Mucosa of descending colon (tissue), 3 donors: ENCODE measurements around the gene TUNAR. TPM values are rescaled to one million over a fixed set of nuclear protein-coding genes. Genes with fewer than 3 reads are reported as not detected.

Experiments
- ATAC-seq: fragments of 200-7000 bp; cut with Tn5 transposase; one replicate; pipeline ENCODE4 v1.9.1; 2020; ENCODE audit warnings: mild to moderate bottlenecking, moderate library complexity
- DNase-seq, 3 donors: peaks; one replicate each; pipeline ENCODE4 v3.0.0-alpha.2; 2020
- H3K36me3 ChIP-seq: fragments of 200-600 bp; one replicate; pipeline ENCODE4 v1.8.0; 2021; ENCODE audit warnings: low read depth, mild to moderate bottlenecking
- H3K4me1 ChIP-seq: fragments of 200-600 bp; one replicate; pipeline ENCODE4 v1.8.0; 2021; ENCODE audit warnings: low read depth, mild to moderate bottlenecking
- H3K4me3 ChIP-seq: fragments of 200-600 bp; one replicate; pipeline ENCODE4 v1.8.0; 2021; ENCODE audit warnings: mild to moderate bottlenecking
- H3K9me3 ChIP-seq: fragments of 200-600 bp; one replicate; pipeline ENCODE4 v1.8.0; 2021; ENCODE audit warnings: mild to moderate bottlenecking
- intact Hi-C, 2 donors: fragments of 100-400 bp; cut with DNase I in 1 of 2; cut with micrococcal nuclease in 1 of 2; formaldehyde crosslinking; loops; one replicate each; pipeline versions ENCODE4 v1.11.0 to v1.11.1; 2022; cut with DNase I, micrococcal nuclease
- total RNA-seq, 3 donors: library from RNA; stranded (reverse); fragmentation: NEBNext Ultra II Directional in 2 of 3; extraction: Animal tissue kit (Norgen Biotek cat#: 25700) in 2 of 3; gene quantifications; one replicate each; pipeline versions ENCODE4 v1.2.1 to v1.2.4, GENCODE V29; 2021 to 2023
- TF ChIP-seq, protein P1 (sequence below): fragments of 200-600 bp; IDR thresholded peaks from one replicate; pipeline ENCODE4 v1.8.0; 2022; ENCODE audit warnings: antibody characterized with exemption, mild to moderate bottlenecking
- donor health status: DM: no; HTN: no; CAD: no; lungs with moderate emphysema.
- donor health status: DM: no; HTN: no; CAD: no.
- donor health status: DM: no; HTN: yes; CAD: no.

TUNAR gene
- total RNA-seq, 3 donors from 2014 or later, result not detected

DNA sequence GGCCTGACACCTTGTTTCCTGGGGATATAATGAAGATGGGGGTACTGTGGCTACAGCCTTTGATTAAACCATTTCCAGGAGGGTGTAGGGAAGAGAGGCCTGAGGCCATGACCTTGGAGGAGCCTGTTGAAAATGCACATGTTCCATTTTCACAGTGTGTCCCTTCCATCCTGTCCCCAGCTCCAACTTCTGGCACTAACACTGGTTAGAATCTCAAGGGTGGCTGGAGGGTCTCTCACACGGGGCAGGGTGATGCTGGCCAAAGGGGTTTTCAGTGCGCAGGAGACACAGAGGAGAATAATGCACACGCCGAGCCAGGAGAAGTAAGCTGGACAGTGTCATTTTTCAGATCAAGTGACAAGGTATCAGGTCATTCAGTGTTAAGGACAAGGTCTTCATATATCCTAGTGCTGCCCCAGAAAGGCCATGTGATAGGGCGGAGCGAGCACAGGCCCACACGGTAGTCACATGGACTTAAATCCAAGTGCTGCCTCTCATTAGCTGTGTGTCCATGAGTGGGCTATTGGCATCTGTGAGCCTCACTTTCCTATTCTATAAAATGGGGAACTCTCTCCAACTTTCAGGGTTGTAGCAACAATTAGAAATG is 36.4 kb upstream of the TUNAR start:
- Histone ChIP-seq H3K4me3 (no peak overlapping the region), H3K36me3 (no peaks in the 10 kb centered on the region), H3K4me1 (no peaks in the 10 kb centered on the region), H3K9me3 (no peaks in the 10 kb centered on the region)
- DNase-seq (no peak), ATAC-seq (no peak)
- intact Hi-C loops, result no loop called here
- TF ChIP-seq, protein P1, sequence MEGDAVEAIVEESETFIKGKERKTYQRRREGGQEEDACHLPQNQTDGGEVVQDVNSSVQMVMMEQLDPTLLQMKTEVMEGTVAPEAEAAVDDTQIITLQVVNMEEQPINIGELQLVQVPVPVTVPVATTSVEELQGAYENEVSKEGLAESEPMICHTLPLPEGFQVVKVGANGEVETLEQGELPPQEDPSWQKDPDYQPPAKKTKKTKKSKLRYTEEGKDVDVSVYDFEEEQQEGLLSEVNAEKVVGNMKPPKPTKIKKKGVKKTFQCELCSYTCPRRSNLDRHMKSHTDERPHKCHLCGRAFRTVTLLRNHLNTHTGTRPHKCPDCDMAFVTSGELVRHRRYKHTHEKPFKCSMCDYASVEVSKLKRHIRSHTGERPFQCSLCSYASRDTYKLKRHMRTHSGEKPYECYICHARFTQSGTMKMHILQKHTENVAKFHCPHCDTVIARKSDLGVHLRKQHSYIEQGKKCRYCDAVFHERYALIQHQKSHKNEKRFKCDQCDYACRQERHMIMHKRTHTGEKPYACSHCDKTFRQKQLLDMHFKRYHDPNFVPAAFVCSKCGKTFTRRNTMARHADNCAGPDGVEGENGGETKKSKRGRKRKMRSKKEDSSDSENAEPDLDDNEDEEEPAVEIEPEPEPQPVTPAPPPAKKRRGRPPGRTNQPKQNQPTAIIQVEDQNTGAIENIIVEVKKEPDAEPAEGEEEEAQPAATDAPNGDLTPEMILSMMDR, result no peak

GRCh38 chr14:95841668-95842067 is 35.0 kb upstream of the TUNAR start:
- intact Hi-C loops, result no loop called here
- TF ChIP-seq, protein P1, result no peak
- H3K9me3 ChIP-seq, result no peaks in the 10 kb centered on the region
- ATAC-seq (no peak), DNase-seq (no peak)
- no peaks in the 10 kb centered on the region for H3K36me3 ChIP-seq
- H3K4me3 ChIP-seq, result no peak overlapping the region
- no peaks in the 10 kb centered on the region for H3K4me1 ChIP-seq

GRCh38 chr14:95849761-95850160 is 26.9 kb upstream of the TUNAR start:
- H3K4me3 ChIP-seq, result no peak overlapping the region
- H3K36me3 ChIP-seq, result no peaks in the 10 kb centered on the region
- no peak for DNase-seq
- no peaks in the 10 kb centered on the region for H3K4me1 ChIP-seq
- TF ChIP-seq, protein P1, result no peak
- ATAC-seq, result no peak
- intact Hi-C loops, result no loop called here
- H3K9me3 ChIP-seq, result no peaks in the 10 kb centered on the region

DNA sequence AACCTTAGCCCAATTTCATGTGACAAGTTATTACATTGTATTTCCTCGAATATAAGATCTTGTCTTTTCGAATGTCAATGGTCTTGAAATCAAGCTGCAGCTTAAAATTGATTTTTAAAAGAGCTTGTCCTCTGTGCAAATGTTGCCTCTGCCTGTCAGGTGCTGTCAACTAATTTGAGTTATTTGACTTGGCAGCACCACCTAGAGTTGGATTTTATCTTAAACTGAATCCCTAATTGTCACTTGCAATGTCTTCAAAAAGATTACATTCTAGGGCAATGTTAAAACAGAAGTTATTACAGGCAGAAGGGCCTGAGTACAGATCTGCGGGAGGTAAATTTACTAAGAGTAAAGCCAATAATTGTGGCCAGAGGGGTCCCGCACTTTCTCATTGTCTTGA is 26.2 kb upstream of the TUNAR start:
- H3K36me3 ChIP-seq, result no peaks in the 10 kb centered on the region
- ATAC-seq (no peak), DNase-seq (no peak)
- H3K4me3 ChIP-seq, result no peak overlapping the region
- no peaks in the 10 kb centered on the region for H3K9me3 ChIP-seq
- no peaks in the 10 kb centered on the region for H3K4me1 ChIP-seq
- intact Hi-C loops, result no loop called here
- TF ChIP-seq, protein P1, result no peak

DNA sequence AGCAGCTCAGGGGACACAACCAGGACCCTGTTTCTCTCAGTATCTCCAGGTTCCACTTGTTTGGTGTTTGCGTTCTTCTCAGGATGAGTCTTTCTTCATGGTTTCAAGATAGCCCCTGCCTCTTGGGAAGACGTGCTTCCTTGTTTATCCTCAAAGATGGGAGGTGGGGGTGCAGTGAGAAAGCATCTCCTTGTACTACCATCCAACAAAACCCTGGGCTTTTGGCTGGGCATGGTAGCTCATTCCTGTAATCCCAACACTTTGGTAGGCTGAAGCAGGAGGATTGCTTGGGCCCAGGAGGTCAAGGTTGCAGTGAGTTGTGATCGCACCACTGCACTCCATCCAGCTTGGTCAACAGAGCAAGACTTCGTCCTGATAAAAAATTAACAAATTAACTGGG is 21.0 kb upstream of the TUNAR start:
- Histone ChIP-seq H3K4me3 (no peak overlapping the region), H3K36me3 (no peaks in the 10 kb centered on the region), H3K4me1 (no peaks in the 10 kb centered on the region), H3K9me3 (no peaks in the 10 kb centered on the region)
- ATAC-seq (no peak), DNase-seq (no peak)
- intact Hi-C loops, result no loop called here
- TF ChIP-seq, protein P1, result no peak

- no peaks in the 10 kb centered on the region for H3K9me3 ChIP-seq
- ATAC-seq, result no peak
- DNase-seq, result no peak
- intact Hi-C loops, result no loop called here
- H3K4me3 ChIP-seq, result no peak overlapping the region
- TF ChIP-seq, protein P1, result no peak
- no peaks in the 10 kb centered on the region for H3K36me3 ChIP-seq
- H3K4me1 ChIP-seq, result no peaks in the 10 kb centered on the region
Observed at GRCh38 chr14:95857275-95857674, 19.4 kb upstream of the TUNAR start.
